Skeletal muscle tissue (tissue), 4 donors: Measurements from ENCODE around the gene RBM20. TPM values are rescaled to one million over a fixed set of nuclear protein-coding genes. Genes with fewer than 3 reads are reported as not detected.

ENCODE experiments used
- H3K27ac ChIP-seq: one replicate; pipeline ENCODE4 v1.7.0; 2013; ENCODE audit warnings: mild to moderate bottlenecking, low read depth, low read length, inconsistent platforms
- H3K27me3 ChIP-seq, 3 donors: one replicate each; pipeline ENCODE4 v1.7.0; 2013; ENCODE audit warnings: low read length in 3 of 3; ENCODE audit not compliant: control insufficient read depth in 3 of 3, insufficient read depth in 3 of 3
- H3K36me3 ChIP-seq, 3 donors: one replicate each; pipeline ENCODE4 v1.7.0; 2013; ENCODE audit warnings: low read length in 3 of 3; ENCODE audit not compliant: control insufficient read depth in 3 of 3, insufficient read depth in 3 of 3
- H3K4me1 ChIP-seq, 3 donors: one replicate each; pipeline ENCODE4 v1.7.0; 2013; ENCODE audit warnings: low read length in 3 of 3, mild to moderate bottlenecking in 3 of 3; ENCODE audit not compliant: control insufficient read depth in 3 of 3, insufficient read depth in 3 of 3
- H3K4me3 ChIP-seq, 3 donors: one replicate each; pipeline ENCODE4 v1.7.0; 2013; ENCODE audit warnings: low read length in 3 of 3
- H3K9ac ChIP-seq, 3 donors: one replicate each; pipeline ENCODE4 v1.7.0; 2013; ENCODE audit warnings: low read length in 3 of 3, mild to moderate bottlenecking in 3 of 3, moderate library complexity in 2 of 3, low read depth in 1 of 3
- H3K9me3 ChIP-seq, 3 donors: one replicate each; pipeline ENCODE4 v1.7.0; 2013; ENCODE audit warnings: low read length in 3 of 3; ENCODE audit not compliant: control insufficient read depth in 3 of 3
- total RNA-seq: library from RNA; depleted of rRNA; stranded (reverse); fragments of >200 nt; gene quantifications from one replicate; pipeline ENCODE4 v1.2.3, GENCODE V29; 2014
- donor health status: Osteomylitis.

The RBM20 gene
- total RNA-seq, 1 donor from 2014 or later, result 6.3 TPM

DNA sequence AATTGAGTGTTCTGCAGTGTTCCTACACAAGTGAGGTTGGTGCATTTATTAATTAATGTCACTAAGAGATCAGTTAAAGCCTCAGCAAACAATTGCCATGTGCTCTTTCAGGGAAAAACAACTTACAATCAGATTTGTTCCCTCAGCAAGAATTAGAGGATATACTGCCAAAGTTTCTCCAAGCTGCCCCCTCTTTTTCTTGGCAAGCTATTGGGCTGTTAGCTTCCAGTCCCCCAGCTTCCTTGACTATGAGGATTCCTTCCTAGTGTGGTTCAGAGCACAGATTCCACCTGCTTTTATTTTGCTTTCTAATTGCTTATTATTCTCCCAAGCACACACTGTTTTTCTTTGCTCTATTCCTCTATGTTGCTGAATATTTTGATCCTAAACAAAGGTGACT lies 112.7 kb downstream of the RBM20 start:
- no peaks in the 10 kb centered on the region for H3K9me3 ChIP-seq
- peaks cover 21 to 36% (median 30%) of the 10 kb centered on the region in 3 donors for H3K4me1 ChIP-seq
- no peak overlapping the region for H3K27ac ChIP-seq
- H3K27me3 ChIP-seq, result no peaks in the 10 kb centered on the region
- no peak overlapping the region for H3K9ac ChIP-seq
- H3K36me3 ChIP-seq, result no peaks in the 10 kb centered on the region
- H3K4me3 ChIP-seq, result no peak overlapping the region

DNA sequence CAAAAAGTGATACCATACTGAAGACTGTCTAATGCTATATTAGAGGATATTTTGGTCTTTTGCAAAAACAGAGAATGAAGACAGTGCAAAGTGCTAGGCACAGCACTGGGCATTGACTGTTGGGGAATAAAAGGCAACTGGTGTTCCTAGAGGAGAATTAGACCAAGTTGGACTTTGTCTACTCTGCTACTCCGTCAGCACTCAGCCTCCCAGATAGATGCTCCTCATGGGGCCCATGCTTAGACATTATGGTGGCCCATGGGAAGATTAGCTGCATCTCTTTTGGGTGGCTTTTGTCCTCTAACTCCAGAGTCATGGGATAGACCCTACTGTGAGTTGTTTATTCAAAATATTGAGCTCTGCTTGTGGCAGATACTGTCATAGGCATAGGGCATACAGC lies 113.5 kb downstream of the RBM20 start:
- Histone ChIP-seq H3K9me3 (no peaks in the 10 kb centered on the region), H3K27ac (no peak overlapping the region), H3K27me3 (no peaks in the 10 kb centered on the region), H3K9ac (no peak overlapping the region), H3K4me1 (peaks cover 24 to 43% (median 34%) of the 10 kb centered on the region in 3 donors), H3K36me3 (no peaks in the 10 kb centered on the region), H3K4me3 (no peak overlapping the region)

DNA sequence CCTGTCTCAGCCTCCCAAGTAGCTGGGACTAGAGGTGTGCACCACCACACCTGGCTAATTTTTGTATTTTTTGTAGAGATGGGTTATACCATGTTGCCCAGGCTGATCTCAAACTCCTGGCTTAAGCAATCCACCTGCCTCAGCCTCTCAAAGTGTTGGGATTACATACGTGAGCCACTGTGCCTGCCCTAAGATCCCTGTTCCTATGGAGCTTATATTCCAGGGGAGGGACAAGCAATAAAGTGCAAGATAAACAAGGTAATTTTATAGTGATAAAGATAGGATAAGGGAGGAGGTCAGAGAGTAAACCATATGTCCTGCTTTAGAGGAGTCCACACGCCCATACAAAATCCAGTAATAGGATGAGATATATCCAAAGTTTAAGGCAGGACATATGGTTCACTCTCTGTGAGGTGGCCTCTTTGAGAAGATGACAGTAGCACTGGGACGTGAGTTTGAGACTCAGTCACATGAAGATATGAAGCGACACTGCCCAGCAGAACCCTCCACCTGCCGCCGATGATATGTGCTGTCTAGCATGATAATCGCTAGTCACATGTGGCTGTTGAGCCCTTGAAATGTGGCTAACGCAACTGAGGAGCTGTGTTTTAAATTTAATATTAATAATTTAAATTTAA lies 114.1 kb downstream of the RBM20 start:
- H3K4me3 ChIP-seq, result no peak overlapping the region
- H3K9ac ChIP-seq, result no peak overlapping the region
- peaks cover 28 to 50% (median 41%) of the 10 kb centered on the region in 3 donors for H3K4me1 ChIP-seq
- no peaks in the 10 kb centered on the region for H3K27me3 ChIP-seq
- H3K36me3 ChIP-seq, result no peaks in the 10 kb centered on the region
- no peaks in the 10 kb centered on the region for H3K9me3 ChIP-seq
- no peak overlapping the region for H3K27ac ChIP-seq

DNA sequence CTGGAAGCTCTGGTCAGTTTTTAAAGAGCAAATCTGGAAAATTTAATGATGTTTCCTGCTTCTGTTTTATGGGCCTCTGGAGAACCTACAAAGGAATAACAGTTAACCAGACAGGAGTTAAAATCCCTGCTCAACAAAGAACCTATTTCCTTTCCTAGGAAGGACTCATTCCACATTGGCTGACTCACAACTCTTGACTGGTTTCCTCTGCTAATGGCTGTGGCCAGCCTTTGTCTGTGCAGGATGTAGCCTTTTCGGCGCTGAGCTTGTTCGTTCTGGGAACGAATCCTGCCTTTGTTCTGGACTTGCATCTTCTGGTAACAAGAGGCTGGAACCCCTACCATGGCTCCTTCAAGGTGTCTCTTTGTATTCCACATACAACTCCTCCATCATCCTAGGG lies 114.8 kb downstream of the RBM20 start:
- no peaks in the 10 kb centered on the region for H3K36me3 ChIP-seq
- H3K9ac ChIP-seq, result no peak overlapping the region
- H3K9me3 ChIP-seq, result no peaks in the 10 kb centered on the region
- H3K4me3 ChIP-seq, result no peak overlapping the region
- peak overlapping the region; percentile 38 for H3K27ac ChIP-seq
- H3K4me1 ChIP-seq, result peaks cover 34 to 54% (median 47%) of the 10 kb centered on the region in 3 donors
- no peaks in the 10 kb centered on the region for H3K27me3 ChIP-seq

DNA sequence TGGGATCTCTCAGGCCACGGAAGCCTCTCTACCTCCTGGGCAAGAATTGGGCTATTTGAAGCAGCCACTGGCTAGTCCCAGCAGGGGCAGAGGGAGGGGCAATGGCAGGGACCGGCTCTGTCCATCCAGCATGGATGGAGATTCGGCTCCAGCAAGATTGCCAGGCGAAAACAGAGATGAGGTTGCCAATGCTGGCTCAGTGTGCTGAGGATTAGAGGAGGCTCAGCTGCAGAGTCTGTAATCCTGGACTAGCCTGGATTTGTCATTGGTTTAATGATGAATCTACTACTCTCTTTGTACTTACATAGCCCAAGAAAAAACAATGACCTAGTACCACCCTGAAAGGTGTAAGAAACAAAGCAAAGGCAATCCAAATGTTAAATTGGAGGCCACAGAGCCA lies 115.4 kb downstream of the RBM20 start:
- Histone ChIP-seq H3K36me3 (no peaks in the 10 kb centered on the region), H3K27ac (peak overlapping the region; percentile 38), H3K9ac (no peak overlapping the region), H3K4me1 (peaks cover 38 to 57% (median 50%) of the 10 kb centered on the region in 3 donors), H3K9me3 (no peaks in the 10 kb centered on the region), H3K27me3 (no peaks in the 10 kb centered on the region), H3K4me3 (no peak overlapping the region)

DNA sequence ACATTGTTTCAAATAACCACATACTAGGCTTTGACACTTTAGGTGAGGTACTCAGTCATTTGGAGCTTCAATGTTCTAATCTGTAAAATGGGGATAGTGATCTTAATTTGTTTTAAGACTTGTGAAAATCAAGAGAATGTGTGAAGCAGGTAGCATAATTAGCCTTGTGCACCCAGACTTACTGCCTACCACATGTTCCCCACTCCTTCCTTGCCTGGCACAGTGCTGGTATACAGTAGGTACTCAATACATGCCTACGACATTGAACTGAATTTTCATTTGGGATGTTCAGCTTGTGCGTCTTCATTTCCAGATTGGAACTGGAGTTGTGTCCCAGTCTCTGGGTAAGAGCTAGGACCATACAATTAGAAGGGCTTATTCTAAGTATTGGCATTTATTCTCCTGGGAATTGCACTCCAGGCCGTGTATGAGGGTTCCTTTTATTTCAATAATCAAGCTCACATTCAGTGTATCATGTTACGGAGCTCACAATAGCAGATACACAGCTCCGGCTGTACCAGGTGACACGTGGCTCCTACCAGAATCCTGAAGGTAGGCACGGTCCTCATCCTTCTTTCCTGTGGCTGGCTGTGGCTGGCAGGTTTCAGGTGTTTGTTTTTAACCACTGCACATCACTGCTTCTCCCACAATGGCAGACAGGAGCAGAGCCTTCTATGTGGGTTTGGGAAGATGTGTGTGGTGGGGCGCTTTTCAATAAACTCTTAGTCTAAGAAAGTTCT lies 118.1 kb downstream of the RBM20 start:
- H3K27me3 ChIP-seq, result no peaks in the 10 kb centered on the region
- H3K9ac ChIP-seq, result peak overlapping the region; percentile 40 to 79 (median 62)
- peaks cover 35 to 50% (median 43%) of the 10 kb centered on the region in 3 donors for H3K4me1 ChIP-seq
- peak overlapping the region; percentile 70 for H3K27ac ChIP-seq
- peak overlapping the region in 1 of 3 donors; percentile 5 for H3K4me3 ChIP-seq
- H3K9me3 ChIP-seq, result no peaks in the 10 kb centered on the region
- no peaks in the 10 kb centered on the region for H3K36me3 ChIP-seq

DNA sequence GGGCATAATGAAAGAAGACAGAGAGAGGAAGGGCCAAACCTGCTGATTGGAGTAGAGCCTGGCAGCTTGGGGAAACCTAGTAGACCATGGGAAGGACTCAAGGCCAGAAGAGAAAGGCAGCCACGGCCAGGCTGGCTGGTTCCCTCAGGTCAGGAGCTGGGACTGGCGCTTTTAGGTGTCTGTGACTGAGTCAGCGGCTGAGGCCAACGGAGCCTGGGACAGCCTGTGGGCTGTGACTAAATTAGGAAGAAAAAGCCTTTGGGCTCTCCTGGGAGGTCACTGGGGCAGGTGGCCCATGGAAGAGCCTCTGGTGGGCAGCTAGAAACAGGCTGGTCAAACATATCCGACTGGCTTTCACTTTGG lies 118.7 kb downstream of the RBM20 start:
- Histone ChIP-seq H3K9me3 (no peaks in the 10 kb centered on the region), H3K9ac (peak overlapping the region; percentile 40 to 79 (median 62)), H3K4me3 (peak overlapping the region in 1 of 3 donors; percentile 5), H3K36me3 (no peaks in the 10 kb centered on the region), H3K4me1 (peaks cover 32 to 45% (median 38%) of the 10 kb centered on the region in 3 donors), H3K27ac (peak overlapping the region; percentile 70), H3K27me3 (no peaks in the 10 kb centered on the region)

DNA sequence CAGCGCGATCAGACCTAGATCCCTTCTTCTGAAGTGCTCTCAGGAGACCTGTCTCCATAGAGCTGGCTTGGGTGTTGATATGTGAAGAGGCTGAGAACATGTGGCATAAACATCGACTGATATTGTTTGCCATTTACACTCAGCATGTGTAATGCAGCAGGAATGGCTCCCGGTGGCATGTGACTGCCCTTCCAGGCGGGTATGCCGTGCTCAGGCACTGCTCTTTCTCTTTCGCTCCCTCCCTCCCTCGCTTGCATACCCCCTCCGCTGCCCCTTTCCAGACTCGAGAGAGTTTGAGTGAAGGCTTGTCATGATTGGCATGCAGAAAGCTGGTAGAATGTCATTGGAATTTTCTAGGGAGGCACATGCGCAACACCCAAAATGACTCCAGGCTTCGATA lies 120.2 kb downstream of the RBM20 start:
- Histone ChIP-seq H3K4me3 (peak overlapping the region; percentile 40 to 70 (median 68)), H3K9ac (peak overlapping the region; percentile 79 to 83 (median 82)), H3K4me1 (peaks cover 23 to 44% (median 31%) of the 10 kb centered on the region in 3 donors), H3K27ac (peak overlapping the region; percentile 91), H3K36me3 (no peaks in the 10 kb centered on the region), H3K27me3 (no peaks in the 10 kb centered on the region), H3K9me3 (no peaks in the 10 kb centered on the region)

DNA sequence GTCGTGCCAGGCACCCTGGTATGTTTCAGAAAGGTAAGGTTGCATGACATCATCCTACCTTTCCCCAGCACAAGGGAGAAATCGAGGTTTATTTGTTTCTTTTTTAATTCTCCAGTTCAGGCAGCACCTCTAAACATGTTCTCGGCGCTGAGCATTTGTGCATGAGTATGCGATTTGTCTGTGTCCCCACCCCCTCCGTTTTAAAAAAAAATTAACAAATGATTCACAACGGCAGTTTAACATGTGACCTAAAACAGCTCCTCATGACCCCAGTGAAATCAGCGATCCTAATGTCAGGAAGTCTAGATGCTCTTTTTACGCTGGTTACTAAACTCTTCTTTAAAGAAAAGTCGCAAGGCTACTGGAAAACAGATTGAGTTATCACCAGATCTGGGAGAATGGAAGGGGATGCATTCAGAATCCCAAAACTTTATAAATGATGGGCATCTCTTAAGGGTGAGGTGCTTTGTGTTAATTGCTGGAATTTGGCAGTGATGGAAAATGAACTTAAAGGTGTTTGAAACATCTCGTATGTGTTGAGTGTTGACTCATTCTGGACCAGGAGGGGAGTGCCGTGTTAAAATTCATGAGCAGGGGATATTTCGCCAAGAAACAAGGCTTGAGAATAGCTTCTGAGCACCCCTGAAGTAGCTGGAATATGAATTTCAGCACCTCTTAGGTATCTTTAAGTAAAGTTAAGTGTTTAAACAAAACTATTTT lies 120.8 kb downstream of the RBM20 start:
- Histone ChIP-seq H3K4me1 (peaks cover 18 to 39% (median 26%) of the 10 kb centered on the region in 3 donors), H3K27ac (peak overlapping the region; percentile 91), H3K36me3 (no peaks in the 10 kb centered on the region), H3K9ac (peak overlapping the region; percentile 79 to 83 (median 82)), H3K9me3 (no peaks in the 10 kb centered on the region), H3K4me3 (peak overlapping the region; percentile 40 to 70 (median 68)), H3K27me3 (no peaks in the 10 kb centered on the region)
